GM12878 (cell line): ENCODE measurements around the gene SIK1. TPM values are rescaled to one million over a fixed set of nuclear protein-coding genes. Genes with fewer than 3 reads are reported as not detected.
"Not testable (repeated sequence)": the region's sequence is repeated elsewhere in the genome, so short reads cannot be mapped to it uniquely, and the experiment has no call there.

Experiments used
- ATAC-seq: fragments of 200-7000 bp; cut with Tn5 transposase; 3 replicates; pipeline ENCODE4 v1.9.1; 2020; ENCODE audit warnings: mild to moderate bottlenecking, moderate library complexity
- BruUV-seq: library from RNA; stranded (reverse); fragments of 400-500 nt; replicated peaks from 2 replicates; lab custom pipeline; 2021; lab: Mats Ljungman, UMichigan
- CTCF ChIA-PET: fragments of 300-600 bp; sonication (Branson Sonifier 250); formaldehyde crosslinking; extraction: SDS; loops from one replicate; lab custom pipeline; 2021; ENCODE audit warnings: inconsistent platforms; lab: Yijun Ruan, JAX
- POLR2A ChIA-PET: fragments of 350-600 bp; formaldehyde crosslinking; extraction: SDS; loops from one replicate; lab custom pipeline; 2021; ENCODE audit warnings: inconsistent platforms; lab: Charles Lee
- RAD21 ChIA-PET: fragments of 300-600 bp; sonication (Branson Sonifier 250); formaldehyde crosslinking; loops from one replicate; lab custom pipeline; 2023; ENCODE audit warnings: antibody characterized with exemption; ENCODE audit not compliant: unreplicated experiment; lab: Charles Lee
- SMC1A ChIA-PET: fragments of 300-600 bp; sonication (Branson Sonifier 250); formaldehyde crosslinking; loops from one replicate; lab custom pipeline; 2023; ENCODE audit not compliant: unreplicated experiment, uncharacterized antibody; lab: Charles Lee
- DNase-seq: peaks from one replicate; pipeline ENCODE4 v3.0.0-alpha.2; 2011; ENCODE audit warnings: low read depth, low spot score
- FAIRE-seq: peaks from 3 replicates; lab custom pipeline; 2011; peaks lifted over from hg19 to GRCh38; lab: Jason Lieb, UNC
- H2AFZ ChIP-seq: 2 replicates; pipeline ENCODE4 v1.6.0; 2011; ENCODE audit warnings: low read depth, low read length, control low read depth; ENCODE audit not compliant: control insufficient read depth
- H3K27ac ChIP-seq: 2 replicates; pipeline ENCODE4 v1.5.1; 2011; ENCODE audit warnings: control low read depth; ENCODE audit not compliant: control insufficient read depth, insufficient read depth
- H3K27me3 ChIP-seq, 2 experiments: replicated peaks in 1 of 2; 2 replicates each; pipeline versions ENCODE4 v1.6.0 to v1.6.1; 2011; ENCODE audit warnings: low read length in 1 of 2; ENCODE audit not compliant: control insufficient read depth in 2 of 2, insufficient read depth in 2 of 2
- H3K36me3 ChIP-seq, 2 experiments: 2 replicates each; pipeline ENCODE4 v1.5.1; 2011; ENCODE audit warnings: low read length in 1 of 2; ENCODE audit not compliant: control insufficient read depth in 2 of 2, insufficient read depth in 2 of 2
- H3K4me1 ChIP-seq: 2 replicates; pipeline ENCODE4 v1.6.1; 2011; ENCODE audit warnings: mild to moderate bottlenecking, low read length, moderate library complexity, mixed read lengths; ENCODE audit not compliant: control insufficient read depth, insufficient read depth
- H3K4me2 ChIP-seq: 2 replicates; pipeline ENCODE4 v1.6.0; 2011; ENCODE audit warnings: control low read depth; ENCODE audit not compliant: control insufficient read depth, insufficient read depth
- H3K4me3 ChIP-seq: fragments of 200-600 bp; sonication (generic); 2 replicates; pipeline ENCODE4 v1.5.1; 2016
- H3K79me2 ChIP-seq: 2 replicates; pipeline ENCODE4 v1.6.0; 2011; ENCODE audit warnings: low read length; ENCODE audit not compliant: control insufficient read depth, insufficient read depth
- H3K9ac ChIP-seq: 2 replicates; pipeline ENCODE4 v1.8.0; 2011; ENCODE audit warnings: low read length, control low read depth, mixed read lengths; ENCODE audit not compliant: control insufficient read depth, insufficient read depth
- H3K9me3 ChIP-seq: replicated peaks from 3 replicates; pipeline ENCODE4 v1.5.1; 2011; ENCODE audit warnings: mild to moderate bottlenecking, low read length; ENCODE audit not compliant: control insufficient read depth, insufficient read depth
- H4K20me1 ChIP-seq: 2 replicates; pipeline ENCODE4 v1.6.0; 2011; ENCODE audit not compliant: control insufficient read depth, insufficient read depth
- WGBS: methylation state at CpG from one replicate; pipeline ENCODE4 v1.1.6; 2016; ENCODE audit warnings: low lambda C conversion rate; ENCODE audit not compliant: insufficient replicate concordance, insufficient coverage; ENCODE audit errors: missing lambda C conversion rate; 5-methylcytosine and 5-hydroxymethylcytosine counted together
- in situ Hi-C: fragments of 300-500 bp; cut with MboI; formaldehyde crosslinking; loops from 9 replicates; pipeline ENCODE4 v1.14.3; 2018; ENCODE audit warnings: mixed read lengths
- intact Hi-C: fragments of 100-400 bp; cut with micrococcal nuclease; formaldehyde crosslinking; loops from one replicate; pipeline ENCODE4 v1.14.2; 2022; ENCODE audit not compliant: unreplicated experiment
- polyA plus RNA-seq, 11 experiments: library from polyadenylated mRNA; depleted of rRNA in 4 of 11; unstranded in 6 of 11; stranded (reverse) in 5 of 11; fragments of >200 nt; fragmentation: Nextera tagmentation in 4 of 11; fragmentation: Illumina TruSeq in 1 of 11; extraction: Ambion mirVana in 4 of 11; extraction: Trizol in 1 of 11; gene quantifications; 1 replicate in 1 of 11; 2 replicates in 10 of 11; pipeline versions ENCODE4 v1.2.1 to v1.2.3, GENCODE V29; 2011 to 2016; ENCODE audit warnings: inconsistent platforms in 2 of 11, missing spikeins in 2 of 11, low read depth in 1 of 11
- total RNA-seq, 4 experiments: library from RNA; depleted of rRNA in 3 of 4; stranded (reverse); fragments of >200 nt in 3 of 4; fragmentation: Illumina TruSeq in 1 of 4; extraction: Trizol in 1 of 4; gene quantifications; 2 replicates each; pipeline versions ENCODE4 v1.2.1 to v1.2.3, GENCODE V29; 2013 to 2021

Gene SIK1
- total and polyA plus RNA-seq, 10 of the 15 experiments (the other 5 are each of a cell fraction or from before 2014, with no cell fraction given), result 0.03 to 7.3 (median 2.1) TPM; not detected in 2

GRCh38 chr21:43436272-43436671 lies 9.3 kb upstream of the SIK1 start:
- H3K36me3 ChIP-seq, BruUV-seq, RAD21 ChIA-PET, H3K4me3 ChIP-seq, DNase-seq, H3K4me2 ChIP-seq, H2AFZ ChIP-seq, H3K4me1 ChIP-seq, SMC1A ChIA-PET, H3K79me2 ChIP-seq, H4K20me1 ChIP-seq, H3K9ac ChIP-seq, intact Hi-C loops, CTCF ChIA-PET, POLR2A ChIA-PET, ATAC-seq, H3K27me3 ChIP-seq, H3K9me3 ChIP-seq, in situ Hi-C loops, H3K27ac ChIP-seq, FAIRE-seq: not testable (repeated sequence)
- WGBS, result no CpG with 5 or more reads among the region's 9 CpGs

GRCh38 chr21:43433340-43434136 lies 6.6 kb upstream of the SIK1 start:
- H3K4me1 ChIP-seq, H3K9me3 ChIP-seq, FAIRE-seq, intact Hi-C loops, POLR2A ChIA-PET, CTCF ChIA-PET, H2AFZ ChIP-seq, in situ Hi-C loops, H3K36me3 ChIP-seq, RAD21 ChIA-PET, H3K4me2 ChIP-seq, DNase-seq, BruUV-seq, H3K79me2 ChIP-seq, H3K9ac ChIP-seq, H3K27me3 ChIP-seq, H4K20me1 ChIP-seq, H3K4me3 ChIP-seq, H3K27ac ChIP-seq, SMC1A ChIA-PET: not testable (repeated sequence)
- no CpG with 5 or more reads among the region's 12 CpGs for WGBS
- ATAC-seq, result peak; percentile 79

GRCh38 chr21:43430830-43431416 lies 4.0 kb upstream of the SIK1 start:
- POLR2A ChIA-PET, SMC1A ChIA-PET, H3K9me3 ChIP-seq, in situ Hi-C loops, H4K20me1 ChIP-seq, CTCF ChIA-PET, intact Hi-C loops, H3K36me3 ChIP-seq, H3K9ac ChIP-seq, DNase-seq, H3K4me3 ChIP-seq, H3K27ac ChIP-seq, H3K4me1 ChIP-seq, H3K4me2 ChIP-seq, RAD21 ChIA-PET, H2AFZ ChIP-seq, BruUV-seq, ATAC-seq, H3K27me3 ChIP-seq, H3K79me2 ChIP-seq: not testable (repeated sequence)
- no CpG with 5 or more reads among the region's 17 CpGs for WGBS
- peak; percentile 70 for FAIRE-seq

- POLR2A ChIA-PET, H3K4me3 ChIP-seq, H4K20me1 ChIP-seq, H3K36me3 ChIP-seq, CTCF ChIA-PET, BruUV-seq, H3K4me2 ChIP-seq, H3K27ac ChIP-seq, FAIRE-seq, SMC1A ChIA-PET, H2AFZ ChIP-seq, H3K9ac ChIP-seq, H3K79me2 ChIP-seq, ATAC-seq, intact Hi-C loops, H3K27me3 ChIP-seq, in situ Hi-C loops, RAD21 ChIA-PET, DNase-seq, H3K4me1 ChIP-seq, H3K9me3 ChIP-seq: not testable (repeated sequence)
- WGBS, result no CpG with 5 or more reads among the region's 6 CpGs
Measured at GRCh38 chr21:43428964-43429363, 2.0 kb upstream of the SIK1 start.
